Pancreas (tissue), 10 donors: Measurements from ENCODE around the gene DCAF11. TPM values are rescaled to one million over a fixed set of nuclear protein-coding genes. Genes with fewer than 3 reads are reported as not detected.

ENCODE experiments used
- ATAC-seq, 4 donors: fragments of 200-7000 bp; cut with Tn5 transposase; one replicate each; pipeline versions ENCODE4 v1.8.0 to v1.9.1; 2020; ENCODE audit warnings: mild to moderate bottlenecking in 4 of 4, moderate library complexity in 4 of 4
- DNase-seq, 6 donors: peaks; one replicate each; pipeline ENCODE4 v3.0.0-alpha.2; 2020
- FAIRE-seq: peaks from 2 replicates; lab custom pipeline; 2012; peaks lifted over from hg19 to GRCh38; lab: Jason Lieb, UNC
- H3K27ac ChIP-seq, 4 donors: fragments of 200-600 bp; sonication (generic); 1 replicate in 3 of 4; 2 replicates in 1 of 4; pipeline versions ENCODE4 v1.5.0 to v1.8.0; 2020
- H3K27me3 ChIP-seq, 4 donors: fragments of 200-600 bp; one replicate each; pipeline ENCODE4 v1.8.0; 2021
- H3K36me3 ChIP-seq, 3 donors: fragments of 200-600 bp; sonication (generic) in 1 of 3; one replicate each; pipeline versions ENCODE4 v1.5.0 to v1.8.0; 2020 to 2021
- H3K4me1 ChIP-seq, 3 donors: fragments of 200-600 bp; one replicate each; pipeline ENCODE4 v1.8.0; 2021
- H3K4me3 ChIP-seq, 4 donors: fragments of 200-600 bp; sonication (generic) in 2 of 4; one replicate each; pipeline versions ENCODE4 v1.5.0 to v1.8.0; 2020 to 2021
- H3K9me3 ChIP-seq, 4 donors: fragments of 200-600 bp; one replicate each; pipeline ENCODE4 v1.8.0; 2021
- CTCF ChIP-seq, 4 donors: fragments of 200-600 bp; sonication (generic) in 3 of 4; IDR thresholded peaks; one replicate each; pipeline versions ENCODE4 v1.5.0 to v1.8.0; 2021; ENCODE audit warnings: antibody characterized with exemption in 4 of 4
- WGBS, 2 donors: extraction: QIAGEN DNeasy Blood & Tissue Kit; methylation state at CpG; one replicate each; pipeline ENCODE4 v1.1.7; 2013; 5-methylcytosine and 5-hydroxymethylcytosine counted together
- intact Hi-C, 3 donors: fragments of 100-400 bp; cut with DNase I; formaldehyde crosslinking; loops; one replicate each; pipeline versions ENCODE4 v1.11.1 to v1.14.2; 2022
- polyA plus RNA-seq, 2 donors: library from polyadenylated mRNA; stranded (reverse); fragments of 200-250 nt; gene quantifications; one replicate each; pipeline ENCODE4 v1.2.3, GENCODE V29; 2013
- total RNA-seq, 6 donors: library from RNA; stranded (reverse); fragmentation: NEBNext Ultra II Directional in 4 of 6; extraction: Animal tissue kit (Norgen Biotek cat#: 25700) in 4 of 6; gene quantifications; one replicate each; pipeline versions ENCODE4 v1.2.1 to v1.2.4, GENCODE V29; 2021 to 2023
- donor health status: healthy with polysubstance abuse.
- donor health status: DM: no; HTN: no; CAD: no; lungs with moderate emphysema.
- donor health status: DM: no; HTN: no; CAD: no.
- donor health status: control.
- donor health status: control.
- donor health status: Bipolar disorder and iron deficiency.
- donor health status: DM: yes; HTN: yes; CAD: no.
- donor health status: DM: no; HTN: no; CAD: no.
- donor health status: DM: no; HTN: no; CAD: no.
- donor health status: DM: yes; HTN: yes; CAD: no.

Gene DCAF11
- total and polyA plus RNA-seq, 8 donors = 34.2 to 78.9 (median 56.0) TPM

GRCh38 chr14:24092505-24093206 is 21.9 kb upstream of the DCAF11 start:
- Histone ChIP-seq H3K27ac (peak overlapping the region in 2 of 4 donors; percentile 5 to 96), H3K27me3 (no peaks in the 10 kb centered on the region), H3K9me3 (no peaks in the 10 kb centered on the region), H3K4me3 (no peak overlapping the region), H3K36me3 (no peaks in the 10 kb centered on the region), H3K4me1 (peaks cover 7 to 20% (median 10%) of the 10 kb centered on the region in 3 donors)
- TF ChIP-seq CTCF (IDR thresholded peaks at IDR 0.05) = no peak
- 83 to 84% methylated on average over 4 of the region's 4 CpGs for WGBS, 2 donors
- FAIRE-seq = no peak
- intact Hi-C loops = loop anchor here in 2 of 3 donors (5.0 kb wide), 1 partner anchor 35 kb away; no protein-coding TSS in a partner anchor
- ATAC-seq = no peak
- DNase-seq = no peak

- ATAC-seq (no peak), FAIRE-seq (no peak), DNase-seq (peak in 1 of 6 donors; percentile 45)
- Histone ChIP-seq H3K4me1 (peaks cover 8 to 20% (median 10%) of the 10 kb centered on the region in 3 donors), H3K4me3 (peak overlapping the region in 1 of 4 donors; percentile 92), H3K9me3 (no peaks in the 10 kb centered on the region), H3K36me3 (no peaks in the 10 kb centered on the region), H3K27ac (peak overlapping the region; percentile 91 to 96 (median 94)), H3K27me3 (no peaks in the 10 kb centered on the region)
- intact Hi-C loops = loop anchor here in 2 of 3 donors (5.0 kb wide), 1 partner anchor 36 kb away; no protein-coding TSS in a partner anchor
- no peak for TF ChIP-seq CTCF (IDR thresholded peaks at IDR 0.05)
- WGBS, 2 donors = 79 to 85% methylated on average over 19 of the region's 19 CpGs
These were observed 21.2 kb upstream of the DCAF11 start for GRCh38 chr14:24093207-24093900.

- FAIRE-seq (no peak), ATAC-seq (peak; percentile 84 to 90 (median 88)), DNase-seq (peak; percentile 92 to 98 (median 94))
- Histone ChIP-seq H3K36me3 (no peaks in the 10 kb centered on the region), H3K27ac (peak within 1 kb of the TSS; percentile 91 to 96 (median 94)), H3K27me3 (no peaks in the 10 kb centered on the region), H3K4me1 (peaks cover 10 to 27% (median 14%) of the 10 kb centered on the region in 3 donors), H3K4me3 (peak within 1 kb of the TSS; percentile 75 to 94 (median 84)), H3K9me3 (no peaks in the 10 kb centered on the region)
- WGBS, 2 donors = 0 to 1% methylated on average over 49 to 68 of the region's 68 CpGs
- intact Hi-C loops = loop anchor here in 2 of 3 donors (5.0 kb wide), 1 partner anchor 37 kb away; no protein-coding TSS in a partner anchor
- no peak for TF ChIP-seq CTCF (IDR thresholded peaks at IDR 0.05)
These were observed 20.4 kb upstream of the DCAF11 start, which contains the start of gene PCK2 for GRCh38 chr14:24093901-24094840. TSS of gene PCK2 (plus strand) at chr14:24094311. CDS start at chr14:24094406, 95 bp downstream.

GRCh38 chr14:24094841-24095270 is 19.7 kb upstream of the DCAF11 start:
- WGBS, 2 donors = 4 to 8% methylated on average over 12 to 14 of the region's 14 CpGs
- TF ChIP-seq CTCF (IDR thresholded peaks at IDR 0.05) = no peak
- H3K9me3 ChIP-seq = no peaks in the 10 kb centered on the region
- no peaks in the 10 kb centered on the region for H3K27me3 ChIP-seq
- peak overlapping the region; percentile 75 to 94 (median 84) for H3K4me3 ChIP-seq
- H3K27ac ChIP-seq = peak overlapping the region; percentile 91 to 96 (median 94)
- no peaks in the 10 kb centered on the region for H3K36me3 ChIP-seq
- intact Hi-C loops = loop anchor here in 2 of 3 donors (5.0 kb wide), 1 partner anchor 38 kb away; no protein-coding TSS in a partner anchor
- ATAC-seq = peak; percentile 1 to 3 (median 2)
- no peak for DNase-seq
- no peak for FAIRE-seq
- peaks cover 14 to 31% (median 14%) of the 10 kb centered on the region in 3 donors for H3K4me1 ChIP-seq
